GM19455 (cell line): ENCODE data around the gene C18orf63.

ENCODE experiments used
- ATAC-seq: cut with Tn5 transposase; IDR thresholded peaks from one replicate; pipeline ENCODE4 v1.9.1; 2021; ENCODE audit not compliant: unreplicated experiment

The C18orf63 gene

GRCh38 chr18:74402806-74403433 lies 87.3 kb downstream of the C18orf63 start:
- no peak for ATAC-seq

- ATAC-seq: no peak
These were observed 92.2 kb downstream of the C18orf63 start for GRCh38 chr18:74407888-74408287.
